OCI-LY7 (cell line): Measurements from ENCODE around the gene PRDM5. TPM values are rescaled to one million over a fixed set of nuclear protein-coding genes. Genes with fewer than 3 reads are reported as not detected.

ENCODE experiments used
- BruUV-seq: library from RNA; stranded (reverse); fragments of 400-500 nt; replicated peaks from 2 replicates; lab custom pipeline; 2021; lab: Mats Ljungman, UMichigan
- CTCF ChIA-PET: fragments of 300-600 bp; sonication (Branson Sonifier 250); formaldehyde crosslinking; loops from one replicate; lab custom pipeline; 2022; ENCODE audit warnings: antibody characterized with exemption; ENCODE audit not compliant: unreplicated experiment; lab: Charles Lee
- POLR2A ChIA-PET: fragments of 300-600 bp; sonication (Branson Sonifier 250); formaldehyde crosslinking; loops from one replicate; lab custom pipeline; 2022; ENCODE audit warnings: antibody characterized with exemption; lab: Charles Lee
- DNase-seq: peaks from one replicate; pipeline ENCODE4 v3.0.0-alpha.2; 2015; ENCODE audit warnings: low spot score
- H2AFZ ChIP-seq: fragments of 200-600 bp; sonication (generic), shearing (Covaris generic); 2 replicates; pipeline ENCODE4 v1.6.1; 2014; ENCODE audit warnings: mild to moderate bottlenecking, antibody characterized with exemption, low read length, moderate library complexity
- H3K27ac ChIP-seq: fragments of 200-600 bp; sonication (generic); 2 replicates; pipeline ENCODE4 v1.5.1; 2014; ENCODE audit warnings: mixed run types, low read depth, mild to moderate bottlenecking, moderate library complexity, low read length, inconsistent platforms; ENCODE audit not compliant: poor library complexity, severe bottlenecking
- H3K36me3 ChIP-seq: fragments of 200-600 bp; sonication (generic); 2 replicates; pipeline ENCODE4 v1.6.1; 2014; ENCODE audit warnings: mild to moderate bottlenecking, antibody characterized with exemption, low read length, moderate library complexity, mixed read lengths; ENCODE audit not compliant: insufficient read depth
- H3K4me1 ChIP-seq: fragments of 200-600 bp; sonication (generic); 2 replicates; pipeline ENCODE4 v1.5.1; 2014; ENCODE audit warnings: mild to moderate bottlenecking, low read length; ENCODE audit not compliant: insufficient read depth, poor library complexity, severe bottlenecking
- H3K4me2 ChIP-seq: fragments of 200-600 bp; sonication (generic); 2 replicates; pipeline ENCODE4 v1.6.1; 2014; ENCODE audit warnings: mild to moderate bottlenecking, low read length
- H3K4me3 ChIP-seq: fragments of 200-600 bp; sonication (generic); 2 replicates; pipeline ENCODE4 v1.5.1; 2014; ENCODE audit warnings: mild to moderate bottlenecking, low read depth, low read length; ENCODE audit not compliant: poor library complexity, severe bottlenecking
- H3K79me2 ChIP-seq: fragments of 200-600 bp; sonication (generic); 2 replicates; pipeline ENCODE4 v1.6.1; 2016; ENCODE audit warnings: low read depth, mild to moderate bottlenecking, low read length, moderate library complexity, mixed read lengths; ENCODE audit not compliant: insufficient read depth
- H3K9me2 ChIP-seq: fragments of 200-600 bp; sonication (generic); 2 replicates; pipeline ENCODE4 v1.6.1; 2016; ENCODE audit warnings: mild to moderate bottlenecking, low read length, mixed read lengths; ENCODE audit not compliant: insufficient read depth
- H3K9me3 ChIP-seq: fragments of 200-600 bp; sonication (generic); 2 replicates; pipeline ENCODE4 v1.6.1; 2014; ENCODE audit warnings: mild to moderate bottlenecking, mixed run types, low read length, mixed read lengths
- H4K20me1 ChIP-seq: fragments of 200-600 bp; sonication (generic); 2 replicates; pipeline ENCODE4 v1.6.1; 2014; ENCODE audit warnings: mild to moderate bottlenecking, antibody characterized with exemption, low read length, moderate library complexity, mixed read lengths; ENCODE audit not compliant: insufficient read depth
- CTCF ChIP-seq: fragments of 200-600 bp; sonication (generic); conservative IDR thresholded peaks from 2 replicates; pipeline ENCODE4 v1.5.1; 2014; ENCODE audit warnings: mild to moderate bottlenecking, antibody characterized with exemption, low read length, moderate library complexity, mixed read lengths
- EZH2phosphoT487 ChIP-seq: fragments of 200-600 bp; sonication (generic); IDR thresholded peaks from 2 replicates; pipeline ENCODE4 v1.6.1; 2018; ENCODE audit warnings: low read depth, borderline replicate concordance, mild to moderate bottlenecking, mixed run types, antibody characterized with exemption, low read length, moderate library complexity, mixed read lengths
- intact Hi-C: fragments of 100-400 bp; cut with micrococcal nuclease; formaldehyde crosslinking; loops from one replicate; pipeline ENCODE4 v1.10.0; 2022; ENCODE audit not compliant: unreplicated experiment
- total RNA-seq, 2 experiments: library from RNA; depleted of rRNA in 1 of 2; stranded (reverse); fragments of >200 nt in 1 of 2; shearing (Covaris generic) in 1 of 2; gene quantifications; 2 replicates each; pipeline ENCODE4 v1.2.3, GENCODE V29; 2014 to 2022

PRDM5 gene
- total RNA-seq, 2 experiments from 2014 or later, result 0.22 to 0.76 TPM

- DNase-seq, result no peak
- intact Hi-C loops, result no loop called here
- Histone ChIP-seq H3K9me3 (peaks cover 5% of the 10 kb centered on the region; the same call in 1 of the 2 replicates), H3K4me1 (peaks cover 59% of the 10 kb centered on the region), H3K4me2 (peak overlapping the region; percentile 41), H3K27ac (peak overlapping the region; percentile 23), H4K20me1 (no peaks in the 10 kb centered on the region), H2AFZ (peak overlapping the region; percentile 87), H3K79me2 (no peaks in the 10 kb centered on the region), H3K36me3 (no peaks in the 10 kb centered on the region), H3K4me3 (no peak overlapping the region), H3K9me2 (no peaks in the 10 kb centered on the region)
- BruUV-seq, result no TSS peak
- TF ChIP-seq CTCF, result no peak
- TF ChIP-seq EZH2phosphoT487, result no peak
- ChIA-PET CTCF (no interaction called here), POLR2A (interaction anchor here (0.6 to 3.3 kb wide), 12 partner anchors 8 to 1690 kb away, joined by 3 to 30 read pairs (median 6); no protein-coding TSS in a partner anchor)
These were observed 198.5 kb downstream of the PRDM5 start for GRCh38 chr4:120723986-120724385.

- no peak overlapping the region for H3K4me2 ChIP-seq
- no peaks in the 10 kb centered on the region for H3K79me2 ChIP-seq
- BruUV-seq, result no TSS peak
- no peak overlapping the region for H3K4me3 ChIP-seq
- no peaks in the 10 kb centered on the region for H3K36me3 ChIP-seq
- TF ChIP-seq CTCF (no peak), EZH2phosphoT487 (no peak)
- no peak overlapping the region for H3K27ac ChIP-seq
- H3K9me2 ChIP-seq, result no peaks in the 10 kb centered on the region
- POLR2A ChIA-PET, result interaction anchor here (0.5 to 3.9 kb wide), 18 partner anchors 9 to 1689 kb away, joined by 3 to 30 read pairs (median 4); no protein-coding TSS in a partner anchor
- no peak for DNase-seq
- intact Hi-C loops, result no loop called here
- no peaks in the 10 kb centered on the region for H4K20me1 ChIP-seq
- H3K4me1 ChIP-seq, result peaks cover 66% of the 10 kb centered on the region
- H3K9me3 ChIP-seq, result peaks cover 5% of the 10 kb centered on the region; the same call in 1 of the 2 replicates
- CTCF ChIA-PET, result no interaction called here
- H2AFZ ChIP-seq, result no peak overlapping the region
These were observed 199.4 kb downstream of the PRDM5 start for GRCh38 chr4:120723105-120723504.

GRCh38 chr4:120722655-120723054 is 199.9 kb downstream of the PRDM5 start:
- Histone ChIP-seq H3K4me3 (no peak overlapping the region), H3K27ac (no peak overlapping the region), H2AFZ (no peak overlapping the region), H4K20me1 (no peaks in the 10 kb centered on the region), H3K9me3 (peaks cover 5% of the 10 kb centered on the region; the same call in 1 of the 2 replicates), H3K9me2 (no peaks in the 10 kb centered on the region), H3K4me2 (no peak overlapping the region), H3K4me1 (peaks cover 71% of the 10 kb centered on the region), H3K36me3 (no peaks in the 10 kb centered on the region), H3K79me2 (no peaks in the 10 kb centered on the region)
- ChIA-PET POLR2A (interaction anchor here (0.6 to 3.9 kb wide), 12 partner anchors 9 to 1081 kb away, joined by 3 to 24 read pairs (median 3); no protein-coding TSS in a partner anchor), CTCF (interaction anchor here (0.6 kb wide), 1 partner anchor 27 kb away, joined by 3 read pairs; no protein-coding TSS in a partner anchor)
- no peak for DNase-seq
- BruUV-seq, result no TSS peak
- TF ChIP-seq CTCF (no peak), EZH2phosphoT487 (no peak)
- intact Hi-C loops, result no loop called here
